CD8-positive, alpha-beta memory T cell (primary cell): ENCODE results near the gene ASB6. TPM values are rescaled to one million over a fixed set of nuclear protein-coding genes. Genes with fewer than 3 reads are reported as not detected.

Experiments
- CTCF ChIA-PET: fragments of 350-600 bp; sonication (Branson Sonifier 250); formaldehyde crosslinking; loops from one replicate; lab custom pipeline; 2021; ENCODE audit warnings: antibody characterized with exemption; lab: Charles Lee
- POLR2A ChIA-PET: fragments of 350-600 bp; sonication (Branson Sonifier 250); formaldehyde crosslinking; loops from one replicate; lab custom pipeline; 2021; ENCODE audit warnings: antibody characterized with exemption; lab: Charles Lee
- DNase-seq, 5 donors: peaks; one replicate each; pipeline versions ENCODE4 v3.0.0 to v3.0.0-alpha.2; 2020 to 2022; ENCODE audit warnings: mixed read lengths in 1 of 5
- H3K27ac ChIP-seq: one replicate; pipeline ENCODE4 v1.7.0; 2013; ENCODE audit warnings: low read depth, mild to moderate bottlenecking, low read length, moderate library complexity
- H3K27me3 ChIP-seq: 2 replicates; pipeline ENCODE4 v1.7.0; 2013; ENCODE audit warnings: low read length, mild to moderate bottlenecking; ENCODE audit not compliant: insufficient read depth, poor library complexity, severe bottlenecking
- H3K36me3 ChIP-seq: 2 replicates; pipeline ENCODE4 v1.7.0; 2013; ENCODE audit warnings: mild to moderate bottlenecking, low read length, moderate library complexity; ENCODE audit not compliant: insufficient read depth
- H3K4me1 ChIP-seq: 2 replicates; pipeline ENCODE4 v1.7.0; 2013; ENCODE audit warnings: mild to moderate bottlenecking, low read length, moderate library complexity; ENCODE audit not compliant: insufficient read depth
- H3K4me3 ChIP-seq: 2 replicates; pipeline ENCODE4 v1.7.0; 2013; ENCODE audit warnings: mild to moderate bottlenecking, low read length
- H3K9me3 ChIP-seq: 2 replicates; pipeline ENCODE4 v1.7.0; 2013; ENCODE audit warnings: mild to moderate bottlenecking, low read length
- H3K27ac Mint-ChIP-seq, 8 donors: one replicate each; pipeline ENCODE4 v1.8.0; 2020 to 2021; ENCODE audit warnings: mixed read lengths in 8 of 8, mild to moderate bottlenecking in 6 of 8, inconsistent platforms in 3 of 8, moderate library complexity in 3 of 8
- H3K27me3 Mint-ChIP-seq, 2 donors: one replicate each; pipeline ENCODE4 v1.8.0; 2020 to 2021; ENCODE audit warnings: mixed read lengths in 2 of 2, mild to moderate bottlenecking in 1 of 2, moderate library complexity in 1 of 2
- H3K36me3 Mint-ChIP-seq, 3 donors: one replicate each; pipeline ENCODE4 v1.8.0; 2020 to 2021; ENCODE audit warnings: mixed read lengths in 3 of 3, inconsistent platforms in 1 of 3, mild to moderate bottlenecking in 1 of 3
- H3K4me1 Mint-ChIP-seq, 3 donors: one replicate each; pipeline ENCODE4 v1.8.0; 2020 to 2021; ENCODE audit warnings: mixed read lengths in 3 of 3, inconsistent platforms in 1 of 3, mild to moderate bottlenecking in 1 of 3
- H3K4me3 Mint-ChIP-seq, 7 donors: one replicate each; pipeline ENCODE4 v1.8.0; 2020 to 2021; ENCODE audit warnings: mixed read lengths in 7 of 7, mild to moderate bottlenecking in 6 of 7, moderate library complexity in 4 of 7, inconsistent platforms in 2 of 7
- H3K9me3 Mint-ChIP-seq, 5 donors: one replicate each; pipeline ENCODE4 v1.8.0; 2020 to 2022; ENCODE audit warnings: mixed read lengths in 5 of 5, mild to moderate bottlenecking in 3 of 5, moderate library complexity in 2 of 5, inconsistent platforms in 1 of 5
- polyA plus RNA-seq: library from polyadenylated mRNA; unstranded; fragments of 300-500 nt; fragmentation: Illumina TruSeq; gene quantifications from one replicate; pipeline ENCODE4 v1.2.3, GENCODE V29; 2021
- total RNA-seq, 2 experiments: library from RNA; stranded (reverse); gene quantifications; one replicate each; pipeline ENCODE4 v1.2.3, GENCODE V29; 2021

ASB6 gene
- total and polyA plus RNA-seq, 3 experiments from 2014 or later: 28.0 to 31.0 (median 28.3) TPM

GRCh38 chr9:129672702-129673101 is 30.8 kb upstream of the ASB6 start:
- no peaks in the 10 kb centered on the region for H3K4me1 ChIP-seq
- ChIA-PET CTCF (no interaction called here), POLR2A (no interaction called here)
- H3K4me3 ChIP-seq: no peak overlapping the region
- Mint-ChIP-seq H3K9me3 (no peaks in the 10 kb centered on the region), H3K27me3 (peaks cover 12 to 30% of the 10 kb centered on the region in 2 donors), H3K36me3 (no peaks in the 10 kb centered on the region), H3K4me3 (peak overlapping the region in 1 of 7 donors; percentile 34), H3K4me1 (no peaks in the 10 kb centered on the region), H3K27ac (no peak overlapping the region)
- no peaks in the 10 kb centered on the region for H3K36me3 ChIP-seq
- H3K27me3 ChIP-seq: no peaks in the 10 kb centered on the region
- no peak overlapping the region for H3K27ac ChIP-seq
- no peaks in the 10 kb centered on the region for H3K9me3 ChIP-seq
- no peak for DNase-seq

GRCh38 chr9:129671519-129671918 is 29.6 kb upstream of the ASB6 start:
- H3K36me3 ChIP-seq: no peaks in the 10 kb centered on the region
- H3K9me3 ChIP-seq: no peaks in the 10 kb centered on the region
- H3K4me1 Mint-ChIP-seq: no peaks in the 10 kb centered on the region
- H3K27ac Mint-ChIP-seq: peak overlapping the region in 1 of 8 donors; percentile 33
- no peak overlapping the region for H3K4me3 ChIP-seq
- ChIA-PET CTCF (no interaction called here), POLR2A (no interaction called here)
- no peaks in the 10 kb centered on the region for H3K4me1 ChIP-seq
- no peak for DNase-seq
- H3K27me3 Mint-ChIP-seq: peaks cover 10 to 22% of the 10 kb centered on the region in 2 donors
- no peak overlapping the region for H3K27ac ChIP-seq
- H3K36me3 Mint-ChIP-seq: no peaks in the 10 kb centered on the region
- H3K4me3 Mint-ChIP-seq: no peak overlapping the region
- no peaks in the 10 kb centered on the region for H3K27me3 ChIP-seq
- H3K9me3 Mint-ChIP-seq: no peaks in the 10 kb centered on the region

GRCh38 chr9:129671065-129671464 is 29.1 kb upstream of the ASB6 start:
- Histone ChIP-seq H3K9me3 (no peaks in the 10 kb centered on the region), H3K36me3 (no peaks in the 10 kb centered on the region), H3K27me3 (no peaks in the 10 kb centered on the region), H3K4me3 (no peak overlapping the region), H3K27ac (no peak overlapping the region), H3K4me1 (no peaks in the 10 kb centered on the region)
- H3K4me1 Mint-ChIP-seq: no peaks in the 10 kb centered on the region
- no peak for DNase-seq
- H3K27me3 Mint-ChIP-seq: peaks cover 10 to 19% of the 10 kb centered on the region in 2 donors
- ChIA-PET POLR2A (no interaction called here), CTCF (no interaction called here)
- H3K36me3 Mint-ChIP-seq: no peaks in the 10 kb centered on the region
- H3K27ac Mint-ChIP-seq: peak overlapping the region in 1 of 8 donors; percentile 78
- no peaks in the 10 kb centered on the region for H3K9me3 Mint-ChIP-seq
- peak overlapping the region in 1 of 7 donors; percentile 69 for H3K4me3 Mint-ChIP-seq

- POLR2A ChIA-PET: no interaction called here
- no peaks in the 10 kb centered on the region for H3K36me3 Mint-ChIP-seq
- peaks cover 10 to 19% of the 10 kb centered on the region in 2 donors for H3K27me3 Mint-ChIP-seq
- H3K9me3 Mint-ChIP-seq: no peaks in the 10 kb centered on the region
- H3K4me3 ChIP-seq: no peak overlapping the region
- no peak overlapping the region for H3K4me3 Mint-ChIP-seq
- no peaks in the 10 kb centered on the region for H3K4me1 ChIP-seq
- no peaks in the 10 kb centered on the region for H3K36me3 ChIP-seq
- no peaks in the 10 kb centered on the region for H3K27me3 ChIP-seq
- peaks cover 0 to 4% (median 0%) of the 10 kb centered on the region in 3 donors for H3K4me1 Mint-ChIP-seq
- CTCF ChIA-PET: no interaction called here
- peak overlapping the region in 1 of 8 donors; percentile 33 for H3K27ac Mint-ChIP-seq
- no peaks in the 10 kb centered on the region for H3K9me3 ChIP-seq
- DNase-seq: no peak
- H3K27ac ChIP-seq: no peak overlapping the region
These were observed 28.0 kb upstream of the ASB6 start for GRCh38 chr9:129669946-129670345.

GRCh38 chr9:129669141-129669718 is 27.3 kb upstream of the ASB6 start:
- H3K27me3 Mint-ChIP-seq: peaks cover 14 to 20% of the 10 kb centered on the region in 2 donors
- no peak overlapping the region for H3K4me3 ChIP-seq
- peaks cover 3 to 8% (median 4%) of the 10 kb centered on the region in 3 donors for H3K4me1 Mint-ChIP-seq
- H3K36me3 Mint-ChIP-seq: no peaks in the 10 kb centered on the region
- no peaks in the 10 kb centered on the region for H3K4me1 ChIP-seq
- no peaks in the 10 kb centered on the region for H3K9me3 Mint-ChIP-seq
- H3K27ac ChIP-seq: no peak overlapping the region
- no peaks in the 10 kb centered on the region for H3K36me3 ChIP-seq
- ChIA-PET POLR2A (no interaction called here), CTCF (no interaction called here)
- DNase-seq: no peak
- H3K27me3 ChIP-seq: no peaks in the 10 kb centered on the region
- peak overlapping the region in 1 of 7 donors; percentile 36 for H3K4me3 Mint-ChIP-seq
- no peak overlapping the region for H3K27ac Mint-ChIP-seq
- no peaks in the 10 kb centered on the region for H3K9me3 ChIP-seq

GRCh38 chr9:129667850-129668249 is 25.9 kb upstream of the ASB6 start:
- Mint-ChIP-seq H3K4me1 (peaks cover 3 to 8% (median 4%) of the 10 kb centered on the region in 3 donors), H3K9me3 (no peaks in the 10 kb centered on the region), H3K36me3 (no peaks in the 10 kb centered on the region), H3K27ac (no peak overlapping the region), H3K4me3 (no peak overlapping the region), H3K27me3 (peaks cover 17 to 20% of the 10 kb centered on the region in 2 donors)
- no peaks in the 10 kb centered on the region for H3K36me3 ChIP-seq
- H3K4me1 ChIP-seq: no peaks in the 10 kb centered on the region
- DNase-seq: no peak
- POLR2A ChIA-PET: no interaction called here
- H3K9me3 ChIP-seq: no peaks in the 10 kb centered on the region
- H3K4me3 ChIP-seq: no peak overlapping the region
- no peaks in the 10 kb centered on the region for H3K27me3 ChIP-seq
- CTCF ChIA-PET: no interaction called here
- H3K27ac ChIP-seq: no peak overlapping the region

- ChIA-PET CTCF (no interaction called here), POLR2A (no interaction called here)
- H3K27me3 ChIP-seq: no peaks in the 10 kb centered on the region
- Mint-ChIP-seq H3K27me3 (peaks cover 20 to 22% of the 10 kb centered on the region in 2 donors), H3K36me3 (no peaks in the 10 kb centered on the region), H3K4me3 (peak overlapping the region in 1 of 7 donors; percentile 29), H3K9me3 (no peaks in the 10 kb centered on the region), H3K4me1 (peaks cover 3 to 8% (median 4%) of the 10 kb centered on the region in 3 donors), H3K27ac (no peak overlapping the region)
- no peak overlapping the region for H3K27ac ChIP-seq
- H3K4me1 ChIP-seq: no peaks in the 10 kb centered on the region
- H3K4me3 ChIP-seq: no peak overlapping the region
- no peaks in the 10 kb centered on the region for H3K36me3 ChIP-seq
- DNase-seq: no peak
- no peaks in the 10 kb centered on the region for H3K9me3 ChIP-seq
These were observed 25.4 kb upstream of the ASB6 start for GRCh38 chr9:129667378-129667777.

GRCh38 chr9:129666575-129666974 is 24.6 kb upstream of the ASB6 start:
- Histone ChIP-seq H3K27ac (no peak overlapping the region), H3K4me3 (no peak overlapping the region), H3K36me3 (no peaks in the 10 kb centered on the region), H3K4me1 (no peaks in the 10 kb centered on the region), H3K9me3 (no peaks in the 10 kb centered on the region), H3K27me3 (no peaks in the 10 kb centered on the region)
- ChIA-PET CTCF (no interaction called here), POLR2A (no interaction called here)
- H3K9me3 Mint-ChIP-seq: no peaks in the 10 kb centered on the region
- H3K27ac Mint-ChIP-seq: no peak overlapping the region
- H3K27me3 Mint-ChIP-seq: peaks cover 20 to 22% of the 10 kb centered on the region in 2 donors
- peak overlapping the region in 2 of 7 donors; percentile 16 to 44 for H3K4me3 Mint-ChIP-seq
- DNase-seq: no peak
- peaks cover 3 to 8% (median 4%) of the 10 kb centered on the region in 3 donors for H3K4me1 Mint-ChIP-seq
- no peaks in the 10 kb centered on the region for H3K36me3 Mint-ChIP-seq
